HG03135 (cell line): ENCODE results near the gene GK.
"Not testable (repeated sequence)": the region's sequence is repeated elsewhere in the genome, so short reads cannot be mapped to it uniquely, and the experiment has no call there.

Experiments used
- ATAC-seq: cut with Tn5 transposase; IDR thresholded peaks from one replicate; pipeline ENCODE4 v1.9.1; 2021; ENCODE audit warnings: mild to moderate bottlenecking, moderate library complexity; ENCODE audit not compliant: unreplicated experiment

GK gene

GRCh38 chrX:30653415-30654131 lies at the start of gene GK:
Gene GK (plus strand): TSS chrX:30653423. CDS start chrX:30653538, 115 bp downstream.
- peak; percentile 7 for ATAC-seq

- ATAC-seq, result no peak
These were observed 46.1 kb upstream of the GK start for GRCh38 chrX:30607155-30607554.

DNA sequence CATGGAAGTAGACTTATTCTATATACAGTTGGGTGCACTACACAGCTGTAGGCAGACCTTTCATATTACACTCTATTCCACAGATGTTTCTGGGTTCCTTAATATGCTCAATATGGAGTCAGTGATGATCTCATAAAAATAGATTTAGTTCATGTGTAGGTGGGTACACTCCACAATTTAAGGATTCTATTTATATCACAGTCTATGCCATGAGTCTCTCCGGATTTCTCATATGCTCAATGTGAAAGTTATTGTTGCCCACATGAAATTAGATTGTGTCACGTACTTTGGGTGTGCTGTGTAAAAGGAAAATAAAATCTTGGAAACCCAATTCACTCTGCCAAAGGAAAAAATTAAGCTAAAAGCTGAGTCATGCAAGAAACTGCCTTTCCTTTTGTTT lies 43.2 kb upstream of the GK start:
- no peak for ATAC-seq

GRCh38 chrX:30612250-30612655 lies 41.0 kb upstream of the GK start:
- no peak for ATAC-seq

DNA sequence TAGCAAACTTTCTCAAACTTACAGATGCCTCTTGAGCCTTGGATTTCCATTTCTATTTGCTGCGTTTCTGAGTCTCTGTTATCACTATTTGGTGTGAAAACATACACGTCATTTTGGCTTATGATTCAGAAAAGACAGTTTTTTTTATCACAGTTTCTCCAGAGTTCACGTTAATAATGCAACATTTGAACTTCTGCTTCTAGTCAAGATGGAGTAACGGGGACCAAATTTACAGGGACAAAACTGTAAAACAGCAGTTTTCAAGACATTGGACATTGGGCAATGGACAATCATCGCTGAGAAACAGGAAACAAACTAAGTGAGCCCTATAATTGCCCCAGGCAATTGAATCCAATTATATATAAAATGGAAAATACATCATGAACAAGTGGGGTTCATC lies 39.5 kb upstream of the GK start:
- no peak for ATAC-seq

- ATAC-seq, result no peak
These were observed 38.0 kb upstream of the GK start for GRCh38 chrX:30615229-30615628.

- ATAC-seq, result no peak
These were observed 35.0 kb upstream of the GK start for GRCh38 chrX:30618160-30618765.

DNA sequence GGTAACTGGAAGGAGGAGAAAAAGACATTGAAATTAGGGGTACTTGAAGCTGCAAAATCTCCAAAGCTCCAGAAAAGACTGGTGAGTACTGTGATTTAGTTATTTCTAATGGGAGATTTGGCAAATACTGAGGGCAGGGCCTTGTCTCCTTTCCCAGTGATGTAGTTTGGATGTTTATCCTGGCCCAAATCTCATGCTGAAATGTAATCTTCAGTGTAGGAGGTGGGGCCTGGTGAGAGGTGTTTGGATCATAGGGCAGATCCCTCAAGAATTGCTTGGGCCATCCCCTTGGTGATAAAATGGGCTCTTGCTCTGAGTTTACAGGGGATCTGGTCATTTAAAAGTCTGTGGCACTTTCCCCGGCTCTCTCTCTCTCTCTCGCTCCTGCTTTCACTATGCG lies 33.1 kb upstream of the GK start:
- ATAC-seq, result no peak

DNA sequence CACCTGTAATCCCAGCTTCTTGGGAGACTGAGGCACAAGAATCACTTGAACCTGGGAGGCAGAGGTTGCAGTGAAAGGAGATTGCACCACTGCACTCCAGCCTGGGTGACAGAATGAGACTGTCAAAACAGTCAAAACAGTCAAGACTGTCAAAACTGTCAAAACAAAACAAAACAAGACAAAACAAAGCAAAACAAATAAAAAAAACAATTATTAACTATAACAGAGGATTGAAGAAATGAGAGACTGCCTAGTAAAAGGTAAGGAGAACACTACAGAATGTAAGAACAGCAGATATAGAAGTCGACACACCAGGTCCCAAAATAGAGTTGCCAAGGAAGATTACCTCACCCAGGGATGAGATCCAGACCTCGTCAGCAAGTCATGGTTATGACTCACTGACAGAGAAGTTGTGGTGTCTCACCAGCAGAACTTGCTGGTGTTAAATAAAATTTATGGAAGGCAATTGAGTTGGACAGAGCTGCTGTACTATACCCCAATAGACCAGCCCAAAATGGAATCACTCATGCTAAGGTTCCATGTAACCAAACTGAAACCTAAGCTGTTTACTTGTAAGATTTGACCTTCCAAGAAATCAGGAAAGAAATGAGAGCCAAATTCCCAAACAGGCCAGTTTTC lies 32.1 kb upstream of the GK start:
- no peak for ATAC-seq

DNA sequence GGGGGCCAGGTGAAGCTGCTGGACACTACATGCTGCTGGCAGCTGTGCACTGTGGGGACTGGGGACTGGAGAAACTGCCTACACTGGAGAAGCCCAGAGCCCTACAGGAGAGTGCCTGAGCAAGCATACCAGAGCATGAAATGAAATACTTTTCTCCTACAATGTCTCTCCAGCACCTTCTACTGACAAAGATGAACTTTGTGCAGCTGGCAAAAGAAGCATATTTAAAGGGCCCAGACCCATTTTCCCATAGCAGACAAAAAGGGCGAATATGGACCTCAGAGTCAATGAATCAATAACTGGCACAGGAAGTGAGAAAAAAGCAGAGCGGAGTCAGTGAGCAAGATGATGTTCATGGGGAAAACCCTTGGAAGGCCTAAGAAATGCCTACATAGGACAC lies 30.9 kb upstream of the GK start:
- no peak for ATAC-seq

DNA sequence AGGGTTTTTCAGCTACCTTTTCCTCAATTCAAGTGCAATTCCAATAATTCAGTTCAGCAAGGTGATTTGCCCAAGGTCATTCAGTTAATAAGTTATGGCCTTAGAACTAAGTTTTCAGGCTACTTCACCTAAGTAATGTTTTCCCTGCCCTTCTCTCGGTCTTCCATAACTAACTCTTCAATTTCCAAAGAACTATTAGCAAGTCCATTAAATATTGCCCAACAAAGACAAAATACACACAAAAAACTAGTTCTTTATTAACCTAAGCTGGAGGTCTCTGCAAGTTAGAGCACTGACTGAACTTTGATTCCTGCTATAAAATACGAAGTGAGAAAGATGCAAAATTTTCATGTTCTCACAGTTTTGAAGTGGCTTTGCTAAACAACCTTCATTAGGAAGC lies 26.8 kb upstream of the GK start:
- ATAC-seq, result no peak

- no peak for ATAC-seq
These were observed 25.2 kb upstream of the GK start for GRCh38 chrX:30627818-30628652.

DNA sequence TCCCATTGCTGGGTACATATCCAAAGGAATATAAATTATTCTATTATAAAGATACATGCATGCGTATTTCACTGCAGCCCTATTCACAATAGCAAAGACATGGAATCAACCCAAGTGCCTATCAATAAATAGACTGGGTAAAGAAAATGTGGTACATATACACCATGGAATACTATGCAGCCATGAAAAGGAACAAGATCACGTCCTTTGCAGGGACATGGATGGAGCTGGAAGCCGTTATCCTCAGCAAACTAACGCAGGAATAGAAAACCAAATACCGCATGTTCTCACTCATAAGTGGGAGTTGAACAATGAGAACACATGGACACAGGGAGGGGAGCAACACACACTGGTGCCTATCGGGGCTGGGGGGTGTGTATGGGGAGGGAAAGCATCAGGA lies 19.2 kb upstream of the GK start:
- not testable (repeated sequence) for ATAC-seq

- no peak for ATAC-seq
These were observed 17.6 kb upstream of the GK start for GRCh38 chrX:30635630-30636029.

- no peak for ATAC-seq
These were observed 15.1 kb upstream of the GK start for GRCh38 chrX:30637874-30638815.

- not testable (repeated sequence) for ATAC-seq
These were observed 13.5 kb upstream of the GK start for GRCh38 chrX:30639702-30640101.

DNA sequence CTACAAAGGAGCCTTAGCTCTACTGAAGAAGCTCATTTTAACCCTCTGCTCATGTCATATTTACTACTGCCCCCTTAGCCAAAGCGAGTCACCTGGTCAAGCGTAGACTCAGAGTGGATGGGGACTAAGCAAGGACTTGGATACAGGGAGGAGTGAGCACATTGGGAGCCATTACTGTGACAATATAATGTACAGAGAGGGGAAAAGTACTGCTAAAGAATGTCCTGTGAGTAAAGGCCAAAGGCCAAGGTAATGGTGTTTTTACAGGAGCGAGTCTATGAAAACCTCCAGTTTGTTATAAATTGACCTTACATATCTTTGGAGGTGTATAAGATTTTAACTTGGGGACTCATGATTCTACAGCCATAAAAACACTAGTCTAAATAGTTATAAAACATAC lies 10.6 kb upstream of the GK start:
- no peak for ATAC-seq

DNA sequence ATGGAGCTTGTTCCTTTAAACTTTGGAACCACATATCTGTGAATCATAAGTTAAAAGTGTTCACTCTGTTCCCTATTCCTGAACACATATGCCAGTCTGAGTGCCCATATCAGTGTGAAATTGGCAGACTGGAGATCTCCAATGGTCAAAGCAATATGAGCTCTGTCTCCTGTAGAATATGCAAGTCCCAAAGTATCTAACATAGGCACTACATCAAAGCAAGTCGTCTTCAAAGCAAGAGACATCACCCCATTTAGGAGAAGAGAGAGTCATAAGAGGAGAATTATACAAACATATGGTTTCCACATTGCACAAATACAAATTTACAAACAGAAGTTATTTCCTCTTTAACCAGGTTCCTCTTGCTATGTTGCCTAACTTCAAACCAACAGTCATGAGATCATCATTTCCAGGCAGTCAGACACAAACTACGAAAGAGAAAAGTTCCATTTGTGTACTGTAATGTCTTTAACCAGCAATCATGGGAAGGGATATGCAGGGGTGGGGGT lies 9.9 kb upstream of the GK start:
- no peak for ATAC-seq

- ATAC-seq, result no peak
These were observed 3.4 kb upstream of the GK start for GRCh38 chrX:30649859-30650258.
